ENCODE results near the gene IFI16.

GRCh38 chr1:159023723-159024122, 14.0 kb downstream of the IFI16 start:
- TF ChIP-seq EZH2phosphoT487 (IDR thresholded peaks at IDR 0.05; ENCODE audit: low read depth, severe bottlenecking, unreplicated experiment) (no peak), EZH2 (IDR thresholded peaks at IDR 0.05; ENCODE audit: borderline replicate concordance) (no peak), CTCF (IDR thresholded peaks at IDR 0.05; ENCODE audit: poor library complexity) (no peak)
